Lower leg skin (tissue), 3 donors: Measurements from ENCODE around the gene DCTN1.

Experiments used
- POLR2A ChIP-seq, 2 donors: fragments of 450-650 bp; IDR thresholded peaks; one replicate each; pipeline ENCODE4 v1.6.1; 2016 to 2017; ENCODE audit warnings: antibody characterized with exemption in 2 of 2, mild to moderate bottlenecking in 1 of 2, moderate library complexity in 1 of 2
- TF ChIP-seq, protein P1 (sequence below), 3 donors: fragments of 450-650 bp; IDR thresholded peaks; one replicate each; pipeline ENCODE4 v1.5.1; 2016; ENCODE audit warnings: antibody characterized with exemption in 3 of 3, mild to moderate bottlenecking in 3 of 3, moderate library complexity in 2 of 3

DNA sequence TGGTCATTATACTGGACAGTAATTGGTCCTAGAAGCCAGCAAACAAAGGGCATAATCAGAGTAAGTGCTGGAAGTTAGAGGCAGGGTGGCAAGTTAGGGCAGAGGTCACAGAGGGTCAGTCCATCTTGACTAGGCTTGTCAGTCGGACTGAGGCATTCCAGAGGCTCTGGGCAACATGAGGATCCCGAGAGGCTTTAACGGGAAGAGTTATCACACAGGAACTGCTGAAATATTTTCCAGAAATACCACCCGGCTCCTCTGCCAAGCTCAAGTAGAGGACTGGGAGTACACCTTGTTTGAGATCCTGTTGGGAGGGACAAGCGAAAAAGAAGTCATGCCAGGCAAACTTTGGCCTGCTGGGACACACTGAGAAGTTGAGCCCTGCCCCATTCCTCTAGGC lies 27.6 kb upstream of the DCTN1 start:
- no peak for TF ChIP-seq POLR2A (IDR thresholded peaks at IDR 0.05)
- TF ChIP-seq, protein P1, sequence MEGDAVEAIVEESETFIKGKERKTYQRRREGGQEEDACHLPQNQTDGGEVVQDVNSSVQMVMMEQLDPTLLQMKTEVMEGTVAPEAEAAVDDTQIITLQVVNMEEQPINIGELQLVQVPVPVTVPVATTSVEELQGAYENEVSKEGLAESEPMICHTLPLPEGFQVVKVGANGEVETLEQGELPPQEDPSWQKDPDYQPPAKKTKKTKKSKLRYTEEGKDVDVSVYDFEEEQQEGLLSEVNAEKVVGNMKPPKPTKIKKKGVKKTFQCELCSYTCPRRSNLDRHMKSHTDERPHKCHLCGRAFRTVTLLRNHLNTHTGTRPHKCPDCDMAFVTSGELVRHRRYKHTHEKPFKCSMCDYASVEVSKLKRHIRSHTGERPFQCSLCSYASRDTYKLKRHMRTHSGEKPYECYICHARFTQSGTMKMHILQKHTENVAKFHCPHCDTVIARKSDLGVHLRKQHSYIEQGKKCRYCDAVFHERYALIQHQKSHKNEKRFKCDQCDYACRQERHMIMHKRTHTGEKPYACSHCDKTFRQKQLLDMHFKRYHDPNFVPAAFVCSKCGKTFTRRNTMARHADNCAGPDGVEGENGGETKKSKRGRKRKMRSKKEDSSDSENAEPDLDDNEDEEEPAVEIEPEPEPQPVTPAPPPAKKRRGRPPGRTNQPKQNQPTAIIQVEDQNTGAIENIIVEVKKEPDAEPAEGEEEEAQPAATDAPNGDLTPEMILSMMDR (IDR thresholded peaks at IDR 0.05), result no peak
